GM21515 (cell line): ENCODE measurements around the gene CPPED1.

Source experiments
- ATAC-seq: cut with Tn5 transposase; IDR thresholded peaks from one replicate; pipeline ENCODE4 v1.9.1; 2021; ENCODE audit not compliant: unreplicated experiment

Gene CPPED1

DNA sequence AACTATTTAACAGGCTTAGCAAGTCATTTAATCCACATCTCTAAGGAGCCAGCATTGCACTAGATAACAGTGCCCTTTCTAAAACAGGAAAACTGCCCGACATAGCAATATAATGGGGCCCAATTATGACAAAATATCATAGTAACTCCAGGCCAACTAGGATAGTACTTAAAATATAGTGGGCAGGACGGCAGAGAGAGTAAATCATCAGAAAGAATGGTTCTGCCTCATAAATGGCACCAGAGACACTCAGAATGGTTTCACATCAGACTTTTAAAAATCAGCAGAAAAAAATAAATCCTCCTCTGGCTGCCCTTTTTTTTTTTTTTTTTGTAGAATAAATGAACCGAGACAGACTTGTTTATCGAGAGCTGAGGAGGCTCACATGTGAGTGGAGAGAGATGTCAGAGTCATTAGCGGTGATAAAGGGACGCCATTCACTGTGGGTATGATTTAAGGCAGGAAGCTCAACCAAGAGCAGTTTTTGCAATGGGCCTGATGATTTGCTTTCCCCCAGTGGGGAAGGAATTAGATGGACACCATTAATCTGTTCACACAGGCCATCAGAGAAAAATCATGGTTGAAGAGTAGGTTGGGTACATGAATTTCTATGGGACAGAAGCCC lies 62.6 kb downstream of the CPPED1 start:
- no peak for ATAC-seq

DNA sequence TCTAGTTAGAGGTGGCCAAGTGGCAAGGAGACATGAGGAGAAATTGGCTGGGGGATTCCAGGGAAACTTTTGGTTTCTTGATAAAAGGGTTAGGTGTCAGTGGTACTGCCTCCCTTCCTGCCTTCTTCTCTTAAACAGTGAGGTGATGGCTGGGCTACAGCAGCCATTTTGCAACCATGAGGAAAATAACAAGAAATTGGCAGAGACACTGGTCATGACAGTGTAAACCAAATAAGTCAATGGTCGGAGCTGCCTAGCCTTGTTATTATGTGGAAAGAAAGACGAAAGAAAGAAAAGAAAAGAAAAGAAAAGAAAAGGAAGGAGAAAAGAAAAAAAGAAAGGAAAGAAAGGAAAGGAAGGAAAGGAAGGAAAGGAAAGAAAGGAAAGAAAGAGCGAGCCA lies 63.9 kb downstream of the CPPED1 start:
- no peak for ATAC-seq

GRCh38 chr16:12737563-12737962 lies 66.1 kb downstream of the CPPED1 start:
- ATAC-seq, result no peak

DNA sequence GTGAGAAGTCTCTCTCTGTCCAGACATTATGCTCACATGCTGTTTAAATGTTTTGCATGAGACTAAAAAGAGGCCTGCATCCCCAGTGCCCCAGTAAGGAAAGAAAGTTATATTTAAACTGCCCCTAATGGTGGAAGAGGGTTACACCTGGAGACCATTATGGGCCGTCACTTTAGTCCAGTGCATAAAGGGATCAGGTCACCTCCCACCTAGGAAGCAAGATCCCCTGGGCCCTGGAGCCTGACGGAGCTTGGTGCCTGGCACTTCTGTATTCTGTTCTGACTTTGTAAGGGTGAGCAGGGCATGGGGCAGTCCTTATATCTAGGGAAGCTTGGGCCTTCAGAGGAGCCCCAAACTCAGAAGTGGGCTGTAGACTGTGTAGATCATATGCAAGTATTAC lies 67.9 kb downstream of the CPPED1 start:
- no peak for ATAC-seq

DNA sequence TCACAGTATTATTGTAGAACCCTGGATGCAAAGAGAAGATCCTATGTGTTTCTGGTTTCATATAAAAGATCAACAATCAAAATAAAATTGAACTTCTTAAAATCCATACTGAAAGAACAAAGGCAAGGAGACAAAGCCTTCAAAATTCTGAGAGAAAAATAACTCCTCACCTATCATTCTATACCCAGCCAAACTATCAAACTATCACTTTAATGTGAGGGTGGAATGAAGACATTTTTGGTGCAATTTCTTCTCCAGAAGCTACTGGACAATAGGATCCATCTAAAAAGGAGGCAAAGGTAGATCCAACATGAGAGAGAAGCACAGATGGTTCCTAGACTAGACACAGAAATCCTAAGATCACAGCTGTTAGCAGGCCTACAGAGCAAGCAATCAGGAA lies 71.1 kb downstream of the CPPED1 start:
- no peak for ATAC-seq

DNA sequence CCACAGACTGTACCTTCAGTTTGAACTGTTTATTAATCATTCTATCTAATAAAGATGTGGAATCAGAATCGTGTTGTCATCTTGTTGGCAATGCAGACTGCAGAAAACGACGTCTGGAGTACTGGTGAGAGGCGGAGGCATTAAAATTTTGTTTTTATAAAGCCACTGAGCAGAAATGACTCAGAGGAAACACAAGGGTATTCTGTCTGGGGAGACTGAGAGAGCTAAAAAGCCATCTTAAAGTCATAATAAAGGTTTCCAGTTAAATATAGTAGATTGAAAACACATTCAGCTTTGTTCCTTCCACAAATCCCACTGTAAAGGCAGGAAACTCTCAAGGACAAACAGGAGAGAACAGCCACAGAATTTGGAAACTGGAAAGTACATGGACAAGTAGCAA lies 74.2 kb downstream of the CPPED1 start:
- ATAC-seq, result no peak

- ATAC-seq, result no peak
These were observed 75.2 kb downstream of the CPPED1 start for GRCh38 chr16:12728469-12728868.

GRCh38 chr16:12724226-12724625 lies 79.5 kb downstream of the CPPED1 start:
- ATAC-seq, result no peak

DNA sequence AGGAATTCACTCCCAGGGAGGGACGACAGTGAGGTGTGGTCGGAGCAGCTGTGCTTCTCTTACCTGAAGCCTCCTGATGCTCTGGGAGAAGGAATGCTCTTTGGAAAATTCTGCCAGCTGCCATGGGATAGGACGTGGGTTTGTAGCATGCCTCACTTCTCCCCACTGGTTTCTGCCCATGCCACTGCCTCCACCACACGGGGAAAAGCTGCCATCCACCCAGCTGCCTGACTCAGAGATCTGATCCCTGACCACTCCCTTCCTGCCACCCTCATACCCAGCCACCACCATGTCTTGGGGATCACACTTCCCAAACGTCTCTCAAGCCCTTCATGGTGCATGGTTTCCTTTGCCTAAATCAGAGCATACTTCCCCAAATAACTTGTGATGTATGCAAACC lies 80.0 kb downstream of the CPPED1 start:
- ATAC-seq, result no peak

- ATAC-seq, result no peak
These were observed 81.8 kb downstream of the CPPED1 start for GRCh38 chr16:12721841-12722421.

DNA sequence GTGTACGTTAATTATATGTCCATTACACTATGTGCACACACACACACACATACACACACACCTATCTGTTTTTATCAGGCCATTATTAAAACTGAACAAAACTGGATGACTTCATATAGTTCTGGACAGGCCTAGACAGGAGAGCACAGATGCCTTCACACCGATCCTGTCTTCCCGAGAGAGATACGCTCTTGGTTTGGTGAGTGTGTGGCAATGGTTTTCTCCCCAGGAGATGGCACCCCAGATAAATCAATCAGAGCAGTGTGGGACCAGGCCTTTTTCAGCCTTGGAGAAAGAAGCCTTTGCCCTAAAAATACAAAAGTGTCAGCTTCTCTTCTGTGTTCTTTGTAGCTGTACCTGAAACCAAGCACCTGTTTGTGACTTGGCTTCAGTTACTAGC lies 83.7 kb downstream of the CPPED1 start:
- ATAC-seq, result no peak

DNA sequence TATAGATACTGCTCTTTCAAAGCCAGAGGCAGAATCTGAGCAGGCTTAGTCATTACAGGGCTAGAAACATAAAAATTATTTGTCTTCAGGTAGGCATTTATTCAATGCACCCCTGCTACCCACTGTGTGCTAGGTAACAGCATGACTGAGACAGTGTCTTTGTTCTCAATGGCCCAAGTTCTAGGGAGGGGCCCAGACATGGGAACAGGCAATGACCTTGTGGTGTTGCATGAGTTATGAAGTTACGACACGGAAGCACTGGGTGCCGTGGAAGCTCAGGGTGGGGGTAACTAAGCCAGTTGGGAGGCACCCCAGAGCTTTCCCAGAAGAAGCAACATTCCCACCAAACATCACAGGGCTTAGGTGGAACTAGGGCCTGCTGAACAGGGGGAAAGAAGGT lies 87.0 kb downstream of the CPPED1 start:
- no peak for ATAC-seq

DNA sequence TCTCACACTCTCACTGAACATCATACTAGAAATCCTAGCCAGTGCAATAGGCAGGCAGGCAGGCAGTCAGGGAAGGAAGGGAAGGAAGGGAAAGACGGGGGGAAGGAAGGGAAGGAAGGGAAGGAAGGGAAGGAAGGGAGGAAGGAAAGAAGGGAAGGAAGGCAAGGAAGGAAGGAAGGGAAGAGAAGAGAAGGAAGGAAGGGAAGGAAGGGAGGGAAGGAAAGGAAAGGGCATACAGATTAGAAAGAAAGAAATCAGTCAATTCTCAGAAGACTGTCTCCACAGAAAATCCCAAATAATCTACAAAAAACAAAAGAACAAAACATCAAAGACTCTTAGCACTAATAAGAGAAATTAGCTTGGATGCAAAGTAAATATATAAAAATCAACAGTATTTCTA lies 93.9 kb downstream of the CPPED1 start:
- no peak for ATAC-seq

- ATAC-seq, result no peak
These were observed 95.4 kb downstream of the CPPED1 start for GRCh38 chr16:12708266-12708665.

- no peak for ATAC-seq
These were observed 97.1 kb downstream of the CPPED1 start for GRCh38 chr16:12706628-12707027.

DNA sequence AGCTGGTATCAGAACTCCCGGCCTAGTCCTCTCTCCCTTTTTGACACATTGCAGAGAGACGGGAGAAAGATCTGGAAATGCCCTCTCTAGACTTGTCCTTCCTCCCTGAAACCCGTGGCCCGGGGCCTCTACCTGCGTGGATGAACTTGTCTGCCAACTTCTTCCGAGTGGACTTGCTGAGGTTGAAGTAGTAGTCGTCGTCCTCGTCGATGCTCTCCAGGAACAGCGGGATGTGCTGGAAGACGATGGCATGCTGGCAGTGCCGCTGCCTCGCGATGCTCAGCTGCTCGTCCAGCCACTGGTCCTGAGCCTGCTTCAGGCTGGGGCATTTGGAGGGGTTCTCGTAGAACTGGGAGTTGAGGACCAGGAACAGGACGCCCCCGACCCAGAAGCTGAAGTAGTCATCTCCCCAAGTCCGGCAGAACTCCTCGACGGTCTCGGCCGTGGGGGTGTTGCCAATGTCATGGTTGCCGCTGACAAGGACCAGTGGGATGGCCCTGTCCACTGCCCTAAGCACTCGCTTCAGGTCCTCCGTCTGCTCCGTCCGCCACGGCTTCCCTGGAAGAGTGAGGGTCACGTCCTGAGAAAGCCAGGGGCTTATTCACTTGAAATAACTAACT lies 99.1 kb downstream of the CPPED1 start:
- no peak for ATAC-seq

DNA sequence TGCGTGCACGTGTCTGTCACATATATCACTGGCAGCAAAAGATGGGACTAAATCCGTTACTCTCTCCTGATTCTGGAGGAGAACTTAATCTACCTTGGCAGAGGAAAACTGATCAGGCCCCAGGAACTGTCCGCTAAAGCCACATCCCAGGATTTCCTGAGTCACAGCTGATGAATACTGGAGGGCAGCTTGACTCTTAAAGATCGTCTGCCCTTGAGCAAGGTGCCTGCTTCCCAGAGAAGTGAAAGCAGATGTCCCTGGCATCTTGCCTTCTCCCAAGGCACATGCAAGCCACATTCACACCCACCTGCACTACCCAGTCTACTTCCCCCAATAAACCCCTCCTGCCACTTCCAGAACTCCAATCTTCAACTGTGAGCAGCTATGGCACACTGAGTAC lies 99.8 kb downstream of the CPPED1 start:
- ATAC-seq, result no peak

DNA sequence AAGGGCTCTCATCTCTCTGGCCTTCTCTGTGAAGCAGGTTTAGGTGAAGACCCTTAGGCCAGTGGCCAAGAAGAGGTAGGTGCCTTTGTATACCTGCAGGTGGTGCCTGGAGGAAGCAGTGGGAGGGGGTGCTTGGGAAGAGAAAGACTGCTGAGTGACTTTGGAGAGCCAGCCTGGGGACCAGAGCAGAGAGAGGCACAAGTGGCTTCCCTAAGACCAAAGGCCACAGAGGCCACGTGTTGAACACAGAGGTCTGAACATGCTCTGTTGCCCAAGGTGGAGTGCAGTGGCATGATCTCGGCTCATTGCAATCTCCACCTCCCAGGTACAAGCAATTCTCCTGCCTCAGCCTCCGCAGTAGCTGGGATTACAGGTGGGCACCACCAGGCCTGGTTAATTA lies 103.5 kb downstream of the CPPED1 start:
- ATAC-seq, result no peak

DNA sequence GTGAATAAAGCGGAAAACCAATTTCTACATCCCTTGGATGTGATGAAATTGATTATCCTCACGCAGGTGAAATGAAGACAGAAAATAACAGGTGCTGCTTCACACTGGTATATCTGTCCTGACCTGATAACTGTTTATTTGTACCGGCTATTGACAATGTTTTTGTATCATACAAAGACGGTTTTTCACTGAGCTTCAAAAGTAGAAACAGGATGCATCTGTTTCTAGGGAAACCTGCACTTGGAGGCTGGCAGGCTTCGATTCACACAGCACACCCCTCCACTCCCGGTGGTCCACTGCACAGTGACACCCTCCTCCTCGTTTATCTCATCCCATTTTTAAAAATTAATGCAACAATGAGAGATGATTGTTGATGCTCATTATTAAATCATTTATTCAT lies 104.5 kb downstream of the CPPED1 start:
- no peak for ATAC-seq

DNA sequence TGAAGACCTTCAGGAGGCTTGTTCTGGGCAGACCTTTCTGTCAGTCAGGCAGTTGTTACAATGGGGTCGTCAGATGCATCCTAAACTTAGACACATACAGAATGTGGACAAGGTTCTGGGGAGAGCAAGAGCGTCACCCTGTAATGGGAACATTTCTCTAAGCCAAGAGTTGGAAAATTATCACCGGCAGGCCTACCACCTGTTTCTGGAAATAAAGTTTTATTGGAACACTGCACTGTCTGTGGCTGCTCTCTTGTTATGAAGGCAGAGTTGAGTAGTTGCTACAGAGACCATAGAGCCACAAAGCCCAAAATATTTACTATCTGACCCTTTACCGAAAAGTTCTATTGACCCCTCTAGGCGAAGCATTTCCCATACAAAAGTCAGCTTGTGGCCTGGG lies 106.2 kb downstream of the CPPED1 start:
- no peak for ATAC-seq

GRCh38 chr16:12695454-12695853 lies 108.2 kb downstream of the CPPED1 start:
- no peak for ATAC-seq

- ATAC-seq, result no peak
These were observed 113.7 kb downstream of the CPPED1 start for GRCh38 chr16:12690024-12690423.
